HepG2 (cell line): ENCODE data around the gene RSAD1. TPM values are rescaled to one million over a fixed set of nuclear protein-coding genes. Genes with fewer than 3 reads are reported as not detected.

Experiments
- CBX1 ChIP-seq: IDR thresholded peaks from one replicate; pipeline ENCODE4 v1.6.1; 2016; ENCODE audit warnings: antibody characterized with exemption, low read depth
- CC2D1A ChIP-seq: sonication (generic); formaldehyde crosslinking; IDR thresholded peaks from 2 replicates; pipeline ENCODE4 v1.8.1; 2023; ENCODE audit warnings: mild to moderate bottlenecking, missing genetic modification reagents
- EP300 ChIP-seq, 3 experiments: sonication (generic) in 1 of 3; formaldehyde crosslinking in 1 of 3; IDR thresholded peaks; 2 replicates each; pipeline versions ENCODE4 v1.5.1 to v1.6.1; 2011 to 2020; ENCODE audit warnings: low read depth in 2 of 3, low read length in 2 of 3, borderline replicate concordance in 1 of 3, improper control_type of control experiment in 1 of 3, mild to moderate bottlenecking in 1 of 3, missing genetic modification reagents in 1 of 3, moderate library complexity in 1 of 3
- HNRNPK ChIP-seq: fragments of 200-400 bp; formaldehyde crosslinking; IDR thresholded peaks from 2 replicates; pipeline ENCODE4 v1.6.1; 2018; ENCODE audit warnings: low read length, low read depth, moderate library complexity, mild to moderate bottlenecking; ENCODE audit not compliant: poor library complexity, severe bottlenecking
- KDM5B ChIP-seq: sonication (generic); formaldehyde crosslinking; IDR thresholded peaks from 2 replicates; pipeline ENCODE4 v1.4.0; 2020; ENCODE audit warnings: missing genetic modification reagents, mild to moderate bottlenecking, borderline replicate concordance
- NFIC ChIP-seq: IDR thresholded peaks from 2 replicates; pipeline ENCODE4 v1.6.1; 2012; ENCODE audit warnings: mild to moderate bottlenecking, low read length, inconsistent platforms
- PHF21A ChIP-seq: sonication (generic); formaldehyde crosslinking; IDR thresholded peaks from 2 replicates; pipeline ENCODE4 v1.5.0; 2020; ENCODE audit warnings: mild to moderate bottlenecking, missing genetic modification reagents
- RARG ChIP-seq: sonication (generic); formaldehyde crosslinking; IDR thresholded peaks from 2 replicates; pipeline ENCODE4 v1.4.0; 2020; ENCODE audit warnings: low read depth, mild to moderate bottlenecking, missing genetic modification reagents
- STAT5B ChIP-seq: sonication (generic); formaldehyde crosslinking; IDR thresholded peaks from 2 replicates; pipeline ENCODE4 v1.4.0; 2020; ENCODE audit warnings: missing genetic modification reagents
- ZBTB42 ChIP-seq: sonication (generic); formaldehyde crosslinking; IDR thresholded peaks from 2 replicates; pipeline ENCODE4 v1.5.0; 2020; ENCODE audit warnings: mild to moderate bottlenecking, missing genetic modification reagents
- ZKSCAN1 ChIP-seq: fragments of 150-350 bp; IDR thresholded peaks from 2 replicates; pipeline ENCODE4 v1.6.1; 2014; ENCODE audit warnings: low read length
- ZNF20 ChIP-seq: sonication (generic); formaldehyde crosslinking; IDR thresholded peaks from 2 replicates; pipeline ENCODE4 v1.4.0; 2020; ENCODE audit warnings: mild to moderate bottlenecking, moderate library complexity, missing genetic modification reagents
- ZNF274 ChIP-seq: sonication (generic); formaldehyde crosslinking; IDR thresholded peaks from 2 replicates; pipeline ENCODE4 v1.5.1; 2020; ENCODE audit warnings: mild to moderate bottlenecking, missing genetic modification reagents
- ZNF333 ChIP-seq: sonication (generic); formaldehyde crosslinking; IDR thresholded peaks from 2 replicates; pipeline ENCODE4 v1.4.0; 2020; ENCODE audit warnings: mild to moderate bottlenecking, missing genetic modification reagents, borderline replicate concordance
- ZNF383 ChIP-seq: sonication (generic); formaldehyde crosslinking; IDR thresholded peaks from 2 replicates; pipeline ENCODE4 v1.4.0; 2020; ENCODE audit warnings: missing genetic modification reagents, mild to moderate bottlenecking, borderline replicate concordance
- ZNF430 ChIP-seq: sonication (generic); formaldehyde crosslinking; IDR thresholded peaks from 2 replicates; pipeline ENCODE4 v1.9.0; 2021; ENCODE audit warnings: mild to moderate bottlenecking, missing genetic modification reagents
- ZNF484 ChIP-seq: sonication (generic); formaldehyde crosslinking; IDR thresholded peaks from 2 replicates; pipeline ENCODE4 v1.5.1; 2020; ENCODE audit warnings: mild to moderate bottlenecking, low read depth, missing genetic modification reagents, borderline replicate concordance
- ZNF616 ChIP-seq: sonication (generic); formaldehyde crosslinking; IDR thresholded peaks from 2 replicates; pipeline ENCODE4 v1.5.0; 2020; ENCODE audit warnings: low read depth, mild to moderate bottlenecking, missing genetic modification reagents
- ZNF775 ChIP-seq: sonication (generic); formaldehyde crosslinking; IDR thresholded peaks from 2 replicates; pipeline ENCODE4 v1.4.0; 2020; ENCODE audit warnings: missing genetic modification reagents, mild to moderate bottlenecking, moderate library complexity, borderline replicate concordance
- ZNF883 ChIP-seq: sonication (generic); formaldehyde crosslinking; IDR thresholded peaks from 2 replicates; pipeline ENCODE4 v1.5.1; 2020; ENCODE audit warnings: mild to moderate bottlenecking, missing genetic modification reagents; ENCODE audit errors: not compliant biosample characterization
- polyA plus RNA-seq, 8 experiments: library from polyadenylated mRNA; depleted of rRNA in 3 of 8; stranded (reverse) in 7 of 8; unstranded in 1 of 8; fragments of >200 nt; fragmentation: Illumina TruSeq in 4 of 8; extraction: Trizol in 4 of 8; gene quantifications; 2 replicates each; pipeline versions ENCODE4 v1.2.1 to v1.2.3, GENCODE V29; 2011 to 2016; ENCODE audit warnings: low read depth in 4 of 8, missing spikeins in 1 of 8, mixed read lengths in 1 of 8; ENCODE audit not compliant: insufficient read depth in 1 of 8
- total RNA-seq, 5 experiments: library from RNA; depleted of rRNA; stranded (reverse); fragments of >200 nt; fragmentation: Illumina TruSeq; extraction: Trizol; gene quantifications; 2 replicates each; pipeline ENCODE4 v1.2.3, GENCODE V29; 2016; ENCODE audit warnings: low read depth in 1 of 5
- TF ChIP-seq, protein P1 (sequence below): sonication (generic); formaldehyde crosslinking; IDR thresholded peaks from 2 replicates; pipeline ENCODE4 v1.5.0; 2020; ENCODE audit warnings: missing genetic modification reagents, mild to moderate bottlenecking, borderline replicate concordance
- TF ChIP-seq, protein P2 (sequence below): sonication (generic); formaldehyde crosslinking; IDR thresholded peaks from 2 replicates; pipeline ENCODE4 v1.5.0; 2020; ENCODE audit warnings: mild to moderate bottlenecking, missing genetic modification reagents, moderate library complexity
- TF ChIP-seq, protein P3 (sequence below): sonication (generic); formaldehyde crosslinking; IDR thresholded peaks from 2 replicates; pipeline ENCODE4 v1.5.0; 2020; ENCODE audit warnings: missing genetic modification reagents

RSAD1 gene
- total and polyA plus RNA-seq, 2 of the 13 experiments (the other 11 are each of a cell fraction or from before 2014, with no cell fraction given) = 22.7 to 27.7 TPM

DNA sequence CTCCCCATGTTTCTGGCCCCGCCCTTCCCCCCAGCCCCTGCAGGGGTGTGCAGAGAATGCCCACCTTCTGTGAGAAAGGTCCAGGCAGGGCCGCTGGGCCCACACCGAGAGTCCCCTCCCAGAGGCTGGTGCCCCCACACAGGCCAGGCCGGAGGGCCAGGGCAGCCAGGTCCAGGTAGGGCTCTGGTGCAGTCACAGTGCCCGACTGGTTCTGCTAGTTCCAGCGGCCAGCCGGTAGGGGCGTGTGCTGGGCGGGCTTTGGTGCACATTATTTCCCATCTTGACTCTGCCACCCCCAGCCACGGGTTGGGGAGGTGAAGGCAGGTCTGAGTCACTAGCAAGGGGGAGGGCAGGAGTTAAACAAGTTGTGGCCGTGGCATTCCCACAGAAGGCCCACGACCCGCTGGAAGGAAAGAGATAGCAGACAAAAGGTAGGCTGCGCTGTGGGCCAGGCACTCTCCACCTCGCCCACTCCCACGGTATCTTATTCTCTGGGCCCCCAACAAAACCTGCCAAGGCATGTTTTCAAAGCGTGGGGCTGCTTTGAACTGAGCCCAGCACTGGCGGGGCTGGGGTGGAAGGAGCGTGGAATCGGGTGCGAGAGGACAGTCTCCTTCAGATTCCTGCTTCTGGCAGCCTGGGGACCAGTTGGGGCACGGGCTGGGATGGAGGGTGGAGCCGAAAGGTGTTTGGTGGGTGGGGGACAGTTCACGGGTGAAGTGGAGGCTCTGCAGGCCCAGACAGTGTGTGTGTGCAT lies 55.7 kb downstream of the RSAD1 start (continued):
- TF ChIP-seq ZNF274 (0 out of 2 replicates have a peak, but pooled peaks have one; percentile 30), EP300 (IDR thresholded peaks at IDR 0.05; ENCODE audit: low read depth in 2 of 2, low read length in 2 of 2) (no peak), EP300 (CRISPR knock-in tag; IDR thresholded peaks at IDR 0.05; ENCODE audit: borderline replicate concordance) (no peak; the same call in 1 of the 2 replicates), KDM5B (no peak), ZKSCAN1 (no peak), ZNF883 (CRISPR knock-in tag) (peak; percentile 12), CBX1 (no peak), CC2D1A (CRISPR knock-in tag) (no peak), ZNF484 (CRISPR knock-in tag) (no peak), ZNF383 (CRISPR knock-in tag) (no peak), ZNF430 (CRISPR knock-in tag) (no peak), ZNF333 (CRISPR knock-in tag) (no peak), PHF21A (CRISPR knock-in tag) (no peak), STAT5B (CRISPR knock-in tag) (no peak), ZNF20 (CRISPR knock-in tag) (no peak), NFIC (no peak), ZNF775 (no peak), RARG (CRISPR knock-in tag) (no peak), ZBTB42 (CRISPR knock-in tag) (no peak), HNRNPK (no peak), ZNF616 (CRISPR knock-in tag) (no peak)
- TF ChIP-seq, protein P1, sequence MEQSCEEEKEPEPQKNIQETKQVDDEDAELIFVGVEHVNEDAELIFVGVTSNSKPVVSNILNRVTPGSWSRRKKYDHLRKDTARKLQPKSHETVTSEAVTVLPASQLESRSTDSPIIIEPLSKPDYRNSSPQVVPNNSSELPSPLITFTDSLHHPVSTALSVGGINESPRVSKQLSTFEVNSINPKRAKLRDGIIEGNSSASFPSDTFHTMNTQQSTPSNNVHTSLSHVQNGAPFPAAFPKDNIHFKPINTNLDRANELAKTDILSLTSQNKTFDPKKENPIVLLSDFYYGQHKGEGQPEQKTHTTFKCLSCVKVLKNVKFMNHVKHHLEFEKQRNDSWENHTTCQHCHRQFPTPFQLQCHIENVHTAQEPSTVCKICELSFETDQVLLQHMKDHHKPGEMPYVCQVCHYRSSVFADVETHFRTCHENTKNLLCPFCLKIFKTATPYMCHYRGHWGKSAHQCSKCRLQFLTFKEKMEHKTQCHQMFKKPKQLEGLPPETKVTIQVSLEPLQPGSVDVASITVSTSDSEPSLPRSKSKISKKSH (CRISPR knock-in tag) = no peak
- TF ChIP-seq, protein P2, sequence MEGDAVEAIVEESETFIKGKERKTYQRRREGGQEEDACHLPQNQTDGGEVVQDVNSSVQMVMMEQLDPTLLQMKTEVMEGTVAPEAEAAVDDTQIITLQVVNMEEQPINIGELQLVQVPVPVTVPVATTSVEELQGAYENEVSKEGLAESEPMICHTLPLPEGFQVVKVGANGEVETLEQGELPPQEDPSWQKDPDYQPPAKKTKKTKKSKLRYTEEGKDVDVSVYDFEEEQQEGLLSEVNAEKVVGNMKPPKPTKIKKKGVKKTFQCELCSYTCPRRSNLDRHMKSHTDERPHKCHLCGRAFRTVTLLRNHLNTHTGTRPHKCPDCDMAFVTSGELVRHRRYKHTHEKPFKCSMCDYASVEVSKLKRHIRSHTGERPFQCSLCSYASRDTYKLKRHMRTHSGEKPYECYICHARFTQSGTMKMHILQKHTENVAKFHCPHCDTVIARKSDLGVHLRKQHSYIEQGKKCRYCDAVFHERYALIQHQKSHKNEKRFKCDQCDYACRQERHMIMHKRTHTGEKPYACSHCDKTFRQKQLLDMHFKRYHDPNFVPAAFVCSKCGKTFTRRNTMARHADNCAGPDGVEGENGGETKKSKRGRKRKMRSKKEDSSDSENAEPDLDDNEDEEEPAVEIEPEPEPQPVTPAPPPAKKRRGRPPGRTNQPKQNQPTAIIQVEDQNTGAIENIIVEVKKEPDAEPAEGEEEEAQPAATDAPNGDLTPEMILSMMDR (CRISPR knock-in tag) = peak; percentile 50
- TF ChIP-seq, protein P3, sequence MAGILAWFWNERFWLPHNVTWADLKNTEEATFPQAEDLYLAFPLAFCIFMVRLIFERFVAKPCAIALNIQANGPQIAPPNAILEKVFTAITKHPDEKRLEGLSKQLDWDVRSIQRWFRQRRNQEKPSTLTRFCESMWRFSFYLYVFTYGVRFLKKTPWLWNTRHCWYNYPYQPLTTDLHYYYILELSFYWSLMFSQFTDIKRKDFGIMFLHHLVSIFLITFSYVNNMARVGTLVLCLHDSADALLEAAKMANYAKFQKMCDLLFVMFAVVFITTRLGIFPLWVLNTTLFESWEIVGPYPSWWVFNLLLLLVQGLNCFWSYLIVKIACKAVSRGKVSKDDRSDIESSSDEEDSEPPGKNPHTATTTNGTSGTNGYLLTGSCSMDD (CRISPR knock-in tag) = no peak
